NB4 (cell line): Measurements from ENCODE around the gene GADD45A.

Experiments used
- CTCF ChIP-seq: IDR thresholded peaks from one replicate; pipeline ENCODE4 v1.5.1; 2012; ENCODE audit warnings: low read depth, low read length
- POLR2A ChIP-seq: IDR thresholded peaks from 2 replicates; pipeline ENCODE4 v1.6.1; 2011; ENCODE audit warnings: mild to moderate bottlenecking; ENCODE audit not compliant: insufficient read length; ENCODE audit errors: extremely low read depth

GRCh38 chr1:67711158-67711854, 26.3 kb downstream of the GADD45A start:
- TF ChIP-seq CTCF (no peak), POLR2A (no peak)
